ENCODE results near the gene MXI1.
"Not testable (repeated sequence)": the region's sequence is repeated elsewhere in the genome, so short reads cannot be mapped to it uniquely, and the experiment has no call there.

DNA sequence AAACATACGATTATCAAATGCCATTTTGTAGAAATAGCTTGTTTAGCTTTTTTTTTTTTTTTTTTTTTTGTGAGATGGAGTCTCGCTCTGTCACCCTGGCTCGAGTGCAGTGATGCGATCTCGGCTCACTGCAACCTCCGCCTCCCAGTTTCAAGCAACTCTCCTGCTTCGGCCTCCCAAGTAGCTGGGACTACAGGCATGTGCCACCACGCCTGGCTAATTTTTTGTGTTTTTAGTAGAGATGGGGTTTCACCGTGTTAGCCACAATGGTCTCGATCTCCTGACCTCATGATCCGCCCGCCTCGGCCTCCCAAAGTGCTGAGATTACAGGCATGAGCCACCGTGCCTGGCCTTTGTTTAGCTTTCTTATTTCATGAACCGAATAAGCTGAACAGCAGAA lies 65.6 kb downstream of the MXI1 start:
- TF ChIP-seq CTCF (IDR thresholded peaks at IDR 0.05; ENCODE audit: low read depth, low read length, poor library complexity, severe bottlenecking); EZH2phosphoT487 (IDR thresholded peaks at IDR 0.05; ENCODE audit: borderline replicate concordance, low read length): not testable (repeated sequence)
